ENCODE data around the gene EMP1.

DNA sequence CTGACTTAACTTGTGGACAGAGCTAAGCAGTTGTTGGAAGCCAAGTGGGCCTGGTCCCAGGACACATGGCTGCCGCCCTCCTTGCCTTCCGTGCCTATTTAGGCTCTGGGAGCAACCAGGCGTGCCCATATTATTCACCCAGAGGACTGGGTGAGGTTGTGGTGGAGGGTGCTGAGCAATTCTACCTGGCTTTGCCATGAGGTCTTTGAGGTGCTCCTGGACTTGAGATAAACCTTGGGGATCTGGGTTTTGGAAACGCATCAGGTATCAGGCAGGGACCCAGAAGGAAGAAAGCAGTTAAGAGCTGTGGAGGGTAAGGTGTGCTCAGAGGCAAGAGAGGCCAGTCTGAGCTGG lies 60.1 kb downstream of the EMP1 start:
- TF ChIP-seq, protein P1, sequence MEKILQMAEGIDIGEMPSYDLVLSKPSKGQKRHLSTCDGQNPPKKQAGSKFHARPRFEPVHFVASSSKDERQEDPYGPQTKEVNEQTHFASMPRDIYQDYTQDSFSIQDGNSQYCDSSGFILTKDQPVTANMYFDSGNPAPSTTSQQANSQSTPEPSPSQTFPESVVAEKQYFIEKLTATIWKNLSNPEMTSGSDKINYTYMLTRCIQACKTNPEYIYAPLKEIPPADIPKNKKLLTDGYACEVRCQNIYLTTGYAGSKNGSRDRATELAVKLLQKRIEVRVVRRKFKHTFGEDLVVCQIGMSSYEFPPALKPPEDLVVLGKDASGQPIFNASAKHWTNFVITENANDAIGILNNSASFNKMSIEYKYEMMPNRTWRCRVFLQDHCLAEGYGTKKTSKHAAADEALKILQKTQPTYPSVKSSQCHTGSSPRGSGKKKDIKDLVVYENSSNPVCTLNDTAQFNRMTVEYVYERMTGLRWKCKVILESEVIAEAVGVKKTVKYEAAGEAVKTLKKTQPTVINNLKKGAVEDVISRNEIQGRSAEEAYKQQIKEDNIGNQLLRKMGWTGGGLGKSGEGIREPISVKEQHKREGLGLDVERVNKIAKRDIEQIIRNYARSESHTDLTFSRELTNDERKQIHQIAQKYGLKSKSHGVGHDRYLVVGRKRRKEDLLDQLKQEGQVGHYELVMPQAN (IDR thresholded peaks at IDR 0.05; ENCODE audit: borderline replicate concordance) = no peak
- TF ChIP-seq, protein P2, sequence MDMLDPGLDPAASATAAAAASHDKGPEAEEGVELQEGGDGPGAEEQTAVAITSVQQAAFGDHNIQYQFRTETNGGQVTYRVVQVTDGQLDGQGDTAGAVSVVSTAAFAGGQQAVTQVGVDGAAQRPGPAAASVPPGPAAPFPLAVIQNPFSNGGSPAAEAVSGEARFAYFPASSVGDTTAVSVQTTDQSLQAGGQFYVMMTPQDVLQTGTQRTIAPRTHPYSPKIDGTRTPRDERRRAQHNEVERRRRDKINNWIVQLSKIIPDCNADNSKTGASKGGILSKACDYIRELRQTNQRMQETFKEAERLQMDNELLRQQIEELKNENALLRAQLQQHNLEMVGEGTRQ (CRISPR knock-in tag; IDR thresholded peaks at IDR 0.05) = no peak
- TF ChIP-seq, protein P3, sequence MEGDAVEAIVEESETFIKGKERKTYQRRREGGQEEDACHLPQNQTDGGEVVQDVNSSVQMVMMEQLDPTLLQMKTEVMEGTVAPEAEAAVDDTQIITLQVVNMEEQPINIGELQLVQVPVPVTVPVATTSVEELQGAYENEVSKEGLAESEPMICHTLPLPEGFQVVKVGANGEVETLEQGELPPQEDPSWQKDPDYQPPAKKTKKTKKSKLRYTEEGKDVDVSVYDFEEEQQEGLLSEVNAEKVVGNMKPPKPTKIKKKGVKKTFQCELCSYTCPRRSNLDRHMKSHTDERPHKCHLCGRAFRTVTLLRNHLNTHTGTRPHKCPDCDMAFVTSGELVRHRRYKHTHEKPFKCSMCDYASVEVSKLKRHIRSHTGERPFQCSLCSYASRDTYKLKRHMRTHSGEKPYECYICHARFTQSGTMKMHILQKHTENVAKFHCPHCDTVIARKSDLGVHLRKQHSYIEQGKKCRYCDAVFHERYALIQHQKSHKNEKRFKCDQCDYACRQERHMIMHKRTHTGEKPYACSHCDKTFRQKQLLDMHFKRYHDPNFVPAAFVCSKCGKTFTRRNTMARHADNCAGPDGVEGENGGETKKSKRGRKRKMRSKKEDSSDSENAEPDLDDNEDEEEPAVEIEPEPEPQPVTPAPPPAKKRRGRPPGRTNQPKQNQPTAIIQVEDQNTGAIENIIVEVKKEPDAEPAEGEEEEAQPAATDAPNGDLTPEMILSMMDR (IDR thresholded peaks at IDR 0.05 in 2 of 3, conservative IDR thresholded peaks at IDR 0.05 in 1 of 3; ENCODE audit: insufficient read depth in 2 of 3, low read depth in 1 of 3, low read length in 3 of 3) = no peak
- no peak for TF ChIP-seq SP1 (CRISPR knock-in tag; IDR thresholded peaks at IDR 0.05)
- TF ChIP-seq EZH2 (IDR thresholded peaks at IDR 0.05; ENCODE audit: borderline replicate concordance, low read depth, low read length) = no peak
- TF ChIP-seq, protein P4, sequence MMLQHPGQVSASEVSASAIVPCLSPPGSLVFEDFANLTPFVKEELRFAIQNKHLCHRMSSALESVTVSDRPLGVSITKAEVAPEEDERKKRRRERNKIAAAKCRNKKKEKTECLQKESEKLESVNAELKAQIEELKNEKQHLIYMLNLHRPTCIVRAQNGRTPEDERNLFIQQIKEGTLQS (IDR thresholded peaks at IDR 0.05) = no peak
- TF ChIP-seq, protein P4 (CRISPR knock-in tag; conservative IDR thresholded peaks at IDR 0.05) = no peak
- TF ChIP-seq, protein P5, sequence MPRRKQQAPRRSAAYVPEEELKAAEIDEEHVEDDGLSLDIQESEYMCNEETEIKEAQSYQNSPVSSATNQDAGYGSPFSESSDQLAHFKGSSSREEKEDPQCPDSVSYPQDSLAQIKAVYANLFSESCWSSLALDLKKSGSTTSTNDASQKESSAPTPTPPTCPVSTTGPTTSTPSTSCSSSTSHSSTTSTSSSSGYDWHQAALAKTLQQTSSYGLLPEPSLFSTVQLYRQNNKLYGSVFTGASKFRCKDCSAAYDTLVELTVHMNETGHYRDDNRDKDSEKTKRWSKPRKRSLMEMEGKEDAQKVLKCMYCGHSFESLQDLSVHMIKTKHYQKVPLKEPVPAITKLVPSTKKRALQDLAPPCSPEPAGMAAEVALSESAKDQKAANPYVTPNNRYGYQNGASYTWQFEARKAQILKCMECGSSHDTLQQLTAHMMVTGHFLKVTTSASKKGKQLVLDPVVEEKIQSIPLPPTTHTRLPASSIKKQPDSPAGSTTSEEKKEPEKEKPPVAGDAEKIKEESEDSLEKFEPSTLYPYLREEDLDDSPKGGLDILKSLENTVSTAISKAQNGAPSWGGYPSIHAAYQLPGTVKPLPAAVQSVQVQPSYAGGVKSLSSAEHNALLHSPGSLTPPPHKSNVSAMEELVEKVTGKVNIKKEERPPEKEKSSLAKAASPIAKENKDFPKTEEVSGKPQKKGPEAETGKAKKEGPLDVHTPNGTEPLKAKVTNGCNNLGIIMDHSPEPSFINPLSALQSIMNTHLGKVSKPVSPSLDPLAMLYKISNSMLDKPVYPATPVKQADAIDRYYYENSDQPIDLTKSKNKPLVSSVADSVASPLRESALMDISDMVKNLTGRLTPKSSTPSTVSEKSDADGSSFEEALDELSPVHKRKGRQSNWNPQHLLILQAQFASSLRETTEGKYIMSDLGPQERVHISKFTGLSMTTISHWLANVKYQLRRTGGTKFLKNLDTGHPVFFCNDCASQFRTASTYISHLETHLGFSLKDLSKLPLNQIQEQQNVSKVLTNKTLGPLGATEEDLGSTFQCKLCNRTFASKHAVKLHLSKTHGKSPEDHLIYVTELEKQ (CRISPR knock-in tag; IDR thresholded peaks at IDR 0.05) = no peak
- TF ChIP-seq, protein P6, sequence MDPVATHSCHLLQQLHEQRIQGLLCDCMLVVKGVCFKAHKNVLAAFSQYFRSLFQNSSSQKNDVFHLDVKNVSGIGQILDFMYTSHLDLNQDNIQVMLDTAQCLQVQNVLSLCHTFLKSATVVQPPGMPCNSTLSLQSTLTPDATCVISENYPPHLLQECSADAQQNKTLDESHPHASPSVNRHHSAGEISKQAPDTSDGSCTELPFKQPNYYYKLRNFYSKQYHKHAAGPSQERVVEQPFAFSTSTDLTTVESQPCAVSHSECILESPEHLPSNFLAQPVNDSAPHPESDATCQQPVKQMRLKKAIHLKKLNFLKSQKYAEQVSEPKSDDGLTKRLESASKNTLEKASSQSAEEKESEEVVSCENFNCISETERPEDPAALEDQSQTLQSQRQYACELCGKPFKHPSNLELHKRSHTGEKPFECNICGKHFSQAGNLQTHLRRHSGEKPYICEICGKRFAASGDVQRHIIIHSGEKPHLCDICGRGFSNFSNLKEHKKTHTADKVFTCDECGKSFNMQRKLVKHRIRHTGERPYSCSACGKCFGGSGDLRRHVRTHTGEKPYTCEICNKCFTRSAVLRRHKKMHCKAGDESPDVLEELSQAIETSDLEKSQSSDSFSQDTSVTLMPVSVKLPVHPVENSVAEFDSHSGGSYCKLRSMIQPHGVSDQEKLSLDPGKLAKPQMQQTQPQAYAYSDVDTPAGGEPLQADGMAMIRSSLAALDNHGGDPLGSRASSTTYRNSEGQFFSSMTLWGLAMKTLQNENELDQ (CRISPR knock-in tag; IDR thresholded peaks at IDR 0.05; ENCODE audit: borderline replicate concordance) = no peak
- no peak for TF ChIP-seq POLR2A (conservative IDR thresholded peaks at IDR 0.05)
- no peak for TF ChIP-seq TARDBP (IDR thresholded peaks at IDR 0.05)
